ENCODE data around the gene GIMD1. TPM values are rescaled to one million over a fixed set of nuclear protein-coding genes. Genes with fewer than 3 reads are reported as not detected.

GIMD1 gene
- polyA plus RNA-seq, 1 of the 3 experiments (the other 2 are of a cell fraction), result not detected

Other genes with a start within 250 kb of the GIMD1 start
- 14.6 and 18.0 TPM in 2 replicates for gene TBCK, start 52.6 kb downstream of the GIMD1 start, polyA plus RNA-seq (2012; rRNA removed)
- gene AIMP1, start 52.2 kb downstream of the GIMD1 start, polyA plus RNA-seq (2012; rRNA removed), result 14.0 and 20.4 TPM in 2 replicates

Measured in SK-N-SH (cell line).